Inferior parietal cortex (tissue), 1 donor: ENCODE measurements around the gene RPTOR.
"Not testable (repeated sequence)": the region's sequence is repeated elsewhere in the genome, so short reads cannot be mapped to it uniquely, and the experiment has no call there.

Experiments used
- DNase-seq: peaks from one replicate; pipeline ENCODE4 v3.0.0-alpha.2; 2016; ENCODE audit errors: extremely low spot score

Gene RPTOR

DNA sequence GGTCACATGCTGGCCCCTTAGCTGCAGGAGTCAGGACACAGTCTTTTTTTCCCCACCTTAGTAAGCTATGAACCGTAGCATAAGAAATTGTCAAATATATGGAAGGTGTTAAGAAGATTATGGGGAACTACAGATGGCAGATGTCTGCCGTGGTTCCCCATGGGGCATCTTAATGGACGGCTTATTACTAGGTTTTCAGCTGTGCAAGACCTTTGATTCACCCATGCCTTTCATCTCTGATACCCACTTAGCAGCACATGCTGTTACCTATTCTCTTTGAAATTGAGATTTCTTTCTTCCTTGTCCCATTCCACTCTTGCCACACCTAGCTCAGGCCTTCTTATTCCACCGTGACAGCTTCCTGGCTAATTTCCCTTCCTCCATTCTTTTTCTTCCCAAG lies 70.7 kb downstream of the RPTOR start:
- DNase-seq = no peak

DNA sequence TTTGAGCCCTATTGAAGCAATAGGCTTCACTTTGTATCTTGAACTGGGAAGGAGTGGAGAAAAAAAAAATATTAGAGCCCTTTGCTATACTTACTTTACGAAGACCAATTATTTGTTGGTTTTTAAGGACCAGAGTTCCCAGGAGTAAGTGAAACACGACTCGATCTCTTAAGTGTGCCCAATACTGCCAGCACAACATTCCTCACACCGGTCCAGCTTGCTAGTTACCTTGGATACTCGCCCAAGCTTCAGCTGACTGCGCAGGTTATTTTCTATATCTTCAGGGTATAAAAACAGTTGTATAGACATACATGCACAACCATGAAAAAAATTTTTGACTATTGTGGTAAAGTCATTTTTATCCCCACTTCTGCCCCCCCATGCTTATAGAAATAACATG lies 72.1 kb downstream of the RPTOR start:
- no peak for DNase-seq

DNA sequence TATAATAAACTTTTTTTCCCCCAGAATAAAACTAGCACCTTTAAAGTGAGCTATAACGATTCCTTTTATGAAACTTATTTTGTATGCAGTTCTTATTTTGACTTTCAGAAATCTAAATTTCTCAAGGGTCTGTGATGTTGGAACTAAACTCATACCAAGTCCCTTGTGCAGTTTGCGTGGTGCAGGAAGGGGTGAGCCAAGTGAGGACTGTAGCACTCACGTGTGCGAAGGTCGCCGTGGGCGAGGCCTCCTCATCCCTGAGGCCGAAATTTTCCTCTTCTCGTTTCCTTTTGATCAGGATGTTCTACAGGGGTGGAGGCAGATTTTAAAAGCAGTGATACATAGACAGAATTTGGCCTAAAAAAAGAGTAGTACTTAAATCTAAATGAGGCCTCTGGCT lies 73.7 kb downstream of the RPTOR start:
- DNase-seq = no peak

DNA sequence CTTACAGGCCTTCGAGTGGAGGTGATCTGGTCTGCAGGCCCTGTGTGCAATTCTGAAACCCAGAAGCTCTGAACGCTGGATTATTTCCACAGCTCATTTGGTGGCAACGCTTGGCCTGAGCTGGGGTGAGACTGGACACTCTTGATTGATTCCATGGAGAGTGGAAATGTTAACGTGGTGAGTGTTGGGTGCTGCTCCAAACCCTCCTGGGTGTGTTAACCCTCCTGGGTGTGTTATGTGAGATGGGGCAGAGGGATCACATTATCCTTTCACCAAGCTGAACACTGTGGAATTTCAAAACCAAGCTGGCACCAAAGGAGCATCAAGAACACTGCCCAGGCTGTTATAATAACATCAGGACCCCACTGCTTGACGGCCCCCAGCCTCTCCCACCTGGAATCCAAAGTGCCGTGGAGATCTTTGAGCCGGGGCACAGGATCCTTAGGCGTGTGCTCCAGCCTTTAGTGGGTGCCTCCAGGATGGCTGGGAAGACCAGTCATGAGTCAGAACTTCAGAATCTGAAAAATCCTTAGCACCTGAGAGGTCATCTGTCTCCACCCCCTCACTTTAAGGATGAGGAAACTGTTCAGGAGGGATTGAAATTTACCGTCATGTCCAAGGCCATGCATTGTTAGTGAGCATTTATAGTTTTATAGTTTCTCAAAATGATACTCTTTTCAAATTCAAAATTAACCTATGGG lies 75.0 kb downstream of the RPTOR start:
- no peak for DNase-seq

DNA sequence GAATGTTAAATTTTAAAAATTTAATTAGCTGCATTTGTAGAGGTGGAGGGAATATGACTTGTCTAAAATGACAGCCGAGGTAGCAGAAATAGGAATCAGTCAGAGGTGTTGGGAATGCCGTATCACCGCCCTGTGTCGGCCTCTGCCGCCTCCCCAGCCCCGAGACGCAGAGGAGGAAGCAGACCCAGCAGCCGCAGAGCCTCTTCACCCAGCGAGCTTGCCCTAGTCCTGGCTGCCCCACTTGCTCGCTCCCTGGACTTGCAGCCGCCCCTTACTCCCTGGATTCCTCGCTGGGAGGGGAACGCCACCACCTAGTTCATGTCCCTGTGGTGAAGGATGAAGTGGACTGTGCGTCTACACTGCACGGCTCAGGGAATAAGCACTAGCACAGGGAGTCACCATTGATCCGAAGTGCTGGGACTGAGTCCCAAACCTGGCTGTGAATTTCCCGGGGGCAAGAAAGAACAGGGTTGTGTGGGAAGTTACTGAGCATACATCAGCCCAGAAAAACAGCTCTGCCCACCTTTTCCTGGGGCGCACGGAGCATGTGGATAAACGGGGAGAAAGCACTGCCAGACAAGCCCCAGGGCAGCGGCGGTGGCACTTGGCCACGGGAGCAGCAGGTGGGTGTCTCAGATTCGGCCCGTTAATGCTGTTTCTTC lies 76.8 kb downstream of the RPTOR start:
- DNase-seq = no peak

DNA sequence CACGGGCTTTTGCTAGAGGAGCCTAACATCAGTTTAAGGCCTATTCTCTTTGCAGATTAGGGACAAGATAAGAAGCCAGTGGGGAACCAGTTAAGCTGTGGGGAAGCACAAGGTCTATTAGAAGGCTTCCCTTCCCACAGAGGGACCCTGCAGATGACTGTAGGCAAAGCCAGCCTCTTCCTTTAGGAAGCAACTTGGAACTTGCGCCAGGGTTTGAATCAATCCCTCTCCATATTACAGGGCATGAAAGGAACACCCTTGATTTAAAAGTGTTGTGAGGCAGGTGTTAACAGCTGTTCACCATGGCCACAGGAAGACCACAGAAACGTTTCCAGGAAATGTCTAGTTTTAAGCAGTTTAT lies 77.3 kb downstream of the RPTOR start:
- DNase-seq = no peak

DNA sequence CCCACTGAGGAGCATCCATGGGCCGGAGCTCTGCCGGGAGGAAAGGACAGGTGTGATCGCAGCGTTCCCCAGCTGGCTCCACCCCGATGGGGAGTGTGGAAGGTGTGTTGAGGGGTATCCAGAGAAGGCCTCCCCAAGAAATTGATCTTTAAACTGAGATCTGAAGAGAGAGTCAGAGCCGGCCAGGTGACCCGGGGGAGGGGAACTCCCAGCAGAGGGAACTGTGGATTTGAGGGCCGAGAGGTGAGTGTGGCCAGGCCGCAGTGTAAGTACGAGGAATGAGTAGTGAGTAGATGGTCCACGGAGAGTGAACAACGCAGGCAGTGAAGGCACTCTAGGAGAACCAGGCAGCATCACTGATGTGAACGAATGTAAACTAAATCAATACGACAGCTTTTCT lies 80.2 kb downstream of the RPTOR start:
- DNase-seq = no peak

DNA sequence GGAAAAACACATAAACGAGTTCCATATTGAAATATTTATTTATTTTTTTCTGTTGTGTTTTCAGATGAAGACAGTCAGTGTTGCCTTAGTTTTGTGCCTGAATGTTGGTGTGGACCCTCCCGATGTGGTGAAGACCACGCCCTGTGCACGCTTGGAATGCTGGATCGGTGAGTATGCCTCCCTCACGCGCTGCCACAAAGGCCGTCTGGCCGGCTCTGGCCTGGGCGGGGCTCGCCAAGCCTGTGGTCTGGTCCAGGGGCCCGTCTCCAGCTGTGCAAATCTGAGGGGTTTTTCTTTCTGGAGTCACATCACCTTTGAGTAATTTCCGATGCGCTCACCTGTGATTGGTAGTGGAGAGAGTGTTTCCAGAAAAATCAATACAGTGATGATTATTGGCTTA lies 81.0 kb downstream of the RPTOR start:
- no peak for DNase-seq

DNA sequence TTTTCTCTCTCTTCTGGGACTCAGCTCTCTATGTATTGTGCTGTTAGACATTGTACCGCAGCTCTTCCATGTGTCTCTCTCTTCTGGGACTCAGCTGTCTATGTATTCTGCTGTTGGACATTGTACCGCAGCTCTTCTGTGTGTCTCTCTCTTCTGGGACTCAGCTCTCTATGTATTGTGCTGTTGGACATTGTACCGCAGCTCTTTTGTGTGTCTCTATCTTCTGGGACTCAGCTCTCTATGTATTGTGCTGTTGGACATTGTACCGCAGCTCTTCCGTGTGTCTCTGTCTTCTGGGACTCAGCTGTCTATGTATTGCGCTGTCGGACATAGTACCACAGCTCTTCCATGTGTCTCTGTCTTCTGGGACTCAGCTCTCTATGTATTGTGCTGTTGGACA lies 84.2 kb downstream of the RPTOR start:
- DNase-seq = not testable (repeated sequence)

DNA sequence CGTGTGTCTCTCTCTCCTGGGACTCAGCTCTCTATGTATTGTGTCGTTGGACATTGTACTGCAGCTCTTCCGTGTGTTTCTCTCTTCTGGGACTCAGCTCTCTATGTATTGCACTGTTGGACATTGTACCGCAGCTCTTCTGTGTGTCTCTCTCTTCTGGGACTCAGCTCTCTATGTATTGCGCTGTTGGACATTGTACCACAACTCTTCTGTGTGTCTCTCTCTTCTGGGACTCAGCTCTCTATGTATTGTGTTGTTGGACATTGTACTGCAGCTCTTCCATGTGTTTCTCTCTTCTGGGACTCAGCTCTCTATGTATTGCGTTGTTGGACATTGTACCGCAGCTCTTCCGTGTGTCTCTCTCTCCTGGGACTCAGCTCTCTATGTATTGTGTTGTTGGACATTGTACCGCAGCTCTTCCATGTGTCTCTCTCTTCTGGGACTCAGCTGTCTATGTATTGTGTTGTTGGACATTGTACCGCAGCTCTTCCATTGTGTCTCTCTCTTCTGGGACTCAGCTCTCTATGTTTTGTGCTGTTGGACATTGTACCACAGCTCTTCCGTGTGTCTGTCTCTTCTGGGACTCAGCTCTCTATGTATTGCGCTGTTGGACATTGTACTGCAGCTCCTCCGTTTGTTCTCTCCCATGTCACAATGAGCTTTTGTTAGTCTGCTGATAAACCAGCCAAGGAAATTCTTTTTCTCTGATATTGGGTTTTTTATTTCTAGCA lies 84.8 kb downstream of the RPTOR start:
- no peak for DNase-seq

DNA sequence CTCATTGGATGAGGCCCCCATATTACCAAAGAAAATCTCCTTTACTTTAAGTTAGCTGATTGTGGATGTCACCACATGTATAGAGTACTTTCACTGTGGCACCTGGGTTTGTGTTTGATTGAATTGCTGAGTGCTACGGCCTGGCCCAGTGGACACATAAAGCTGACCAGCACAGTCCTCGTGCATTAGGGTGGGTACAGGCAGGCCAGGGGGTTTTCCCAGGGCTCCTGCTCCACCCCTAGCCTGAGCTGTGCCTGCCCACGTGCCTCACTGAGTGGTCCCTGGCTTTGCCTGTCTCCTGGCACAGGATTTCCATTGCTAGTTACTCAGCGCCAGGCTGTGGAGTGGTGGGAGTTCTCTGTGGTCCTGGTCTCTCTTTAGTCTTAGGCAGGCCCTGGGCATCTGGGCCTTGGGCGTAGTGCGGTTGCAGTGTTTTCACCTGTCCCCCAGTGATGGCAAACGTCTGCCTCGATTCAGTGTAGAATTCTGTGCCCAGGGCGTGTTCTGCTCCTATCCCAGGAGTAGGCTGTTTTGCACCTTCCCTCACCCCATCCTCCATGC lies 86.0 kb downstream of the RPTOR start:
- DNase-seq = no peak

DNA sequence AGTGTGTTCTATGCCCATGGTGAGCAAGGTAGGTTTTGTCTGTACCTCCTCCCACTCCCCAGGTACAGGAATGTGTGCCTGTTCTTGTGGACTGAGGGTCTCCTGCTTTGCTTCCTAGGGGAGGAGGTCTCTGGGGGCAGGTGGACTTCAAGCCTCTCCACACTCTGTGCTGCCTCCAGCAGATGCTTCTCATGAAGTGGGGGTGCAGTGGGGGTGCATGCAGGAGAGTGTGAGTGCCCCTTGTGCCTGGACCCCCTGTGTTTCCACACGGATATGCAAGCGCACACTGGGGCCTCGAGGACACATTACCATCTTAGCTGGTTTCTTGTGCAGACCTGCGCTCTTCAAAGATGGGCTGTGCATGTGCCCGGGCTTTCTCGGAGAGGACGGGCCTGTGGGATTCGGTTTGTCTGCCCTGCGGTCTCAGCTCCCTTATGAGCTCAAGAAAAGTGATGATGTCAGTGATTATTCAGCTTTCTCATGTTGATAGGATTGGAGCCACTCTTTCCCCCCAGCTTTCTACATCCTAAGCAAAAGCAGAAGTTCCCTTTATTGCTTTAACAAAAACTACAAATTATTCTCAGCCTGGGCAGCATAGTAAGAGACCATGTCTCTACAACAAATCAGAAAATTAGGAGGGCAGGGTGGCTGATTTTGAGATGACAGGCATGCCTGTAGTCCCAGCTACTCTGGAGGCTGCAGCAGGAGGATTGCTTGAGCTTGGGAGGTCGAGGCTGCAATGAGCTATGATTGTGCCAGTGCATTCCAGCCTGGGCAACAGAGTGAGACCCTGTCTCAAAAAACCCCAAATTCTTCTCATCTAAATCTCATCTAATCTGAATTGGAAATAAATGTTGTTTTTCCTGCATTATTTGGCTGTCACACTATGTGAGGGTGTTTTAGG lies 86.8 kb downstream of the RPTOR start:
- no peak for DNase-seq

DNA sequence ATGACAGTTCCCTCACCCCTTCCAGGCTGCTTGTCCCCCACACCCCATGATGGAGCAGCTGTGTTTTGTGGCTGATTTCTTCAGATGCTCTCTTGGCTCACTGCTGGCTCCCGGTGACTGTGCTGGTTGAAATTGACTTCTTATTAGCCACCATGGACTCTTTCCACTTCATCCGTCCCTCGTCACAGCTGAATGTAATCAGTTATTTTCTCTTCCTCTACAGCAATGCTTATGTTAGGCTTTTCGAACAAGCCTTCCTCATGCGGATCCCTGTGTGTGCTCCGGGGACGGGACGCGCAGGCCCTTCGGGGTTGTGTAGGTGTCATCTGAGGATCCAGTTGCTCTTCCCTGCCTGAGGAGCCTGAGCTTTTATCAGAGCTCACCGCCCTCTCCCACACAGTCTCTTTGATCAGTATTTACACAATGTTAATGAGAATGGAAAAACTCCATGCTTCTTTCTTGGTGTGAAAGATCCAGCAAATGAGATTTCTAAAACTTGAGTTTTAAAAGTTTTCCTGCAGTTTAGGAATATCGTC lies 87.5 kb downstream of the RPTOR start:
- DNase-seq = no peak

DNA sequence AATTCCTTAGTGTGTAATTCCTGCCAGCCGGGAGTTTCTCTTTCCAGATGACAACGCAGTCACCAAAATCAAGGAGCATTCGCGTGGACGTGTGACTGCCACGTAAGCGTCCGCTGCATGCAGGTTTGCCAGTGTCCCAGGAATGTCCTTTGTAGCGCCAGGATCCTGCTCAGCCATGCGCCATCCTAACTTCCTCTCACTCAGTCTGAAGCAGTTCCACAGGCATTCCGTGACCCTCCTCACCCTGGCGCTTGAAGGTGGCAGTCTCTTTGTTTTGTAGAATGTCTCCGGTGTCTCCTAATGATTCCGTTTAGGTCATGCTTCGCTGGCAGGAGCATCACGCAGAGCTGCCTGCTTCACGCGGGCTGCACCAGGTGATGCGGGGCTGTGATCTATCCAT lies 88.6 kb downstream of the RPTOR start:
- no peak for DNase-seq

DNA sequence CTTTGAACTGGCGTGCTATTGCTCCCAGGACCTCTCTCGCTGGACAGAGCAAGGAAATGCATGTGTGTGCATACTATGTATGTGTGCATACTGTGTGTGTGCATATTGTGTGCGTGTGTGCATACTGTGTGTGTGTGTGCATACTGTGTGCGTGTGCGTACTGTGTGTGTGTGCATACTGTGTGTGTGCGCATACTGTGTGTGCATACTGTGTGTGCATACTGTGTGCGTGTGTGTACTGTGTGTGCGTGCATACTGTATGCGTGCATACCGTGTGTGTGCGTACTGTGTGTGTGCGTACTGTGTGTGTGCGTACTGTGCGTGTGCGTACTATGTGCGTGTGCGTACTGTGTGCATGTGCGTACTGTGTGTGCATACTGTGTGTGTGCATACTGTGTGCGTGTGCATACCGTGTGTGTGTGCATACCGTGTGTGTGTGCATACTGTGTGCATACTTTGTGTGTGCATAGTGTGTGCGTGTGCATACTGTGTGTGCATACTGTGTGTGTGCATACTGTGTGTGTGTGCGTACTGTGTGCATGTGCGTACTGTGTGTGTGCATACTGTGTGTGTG lies 89.4 kb downstream of the RPTOR start:
- no peak for DNase-seq

DNA sequence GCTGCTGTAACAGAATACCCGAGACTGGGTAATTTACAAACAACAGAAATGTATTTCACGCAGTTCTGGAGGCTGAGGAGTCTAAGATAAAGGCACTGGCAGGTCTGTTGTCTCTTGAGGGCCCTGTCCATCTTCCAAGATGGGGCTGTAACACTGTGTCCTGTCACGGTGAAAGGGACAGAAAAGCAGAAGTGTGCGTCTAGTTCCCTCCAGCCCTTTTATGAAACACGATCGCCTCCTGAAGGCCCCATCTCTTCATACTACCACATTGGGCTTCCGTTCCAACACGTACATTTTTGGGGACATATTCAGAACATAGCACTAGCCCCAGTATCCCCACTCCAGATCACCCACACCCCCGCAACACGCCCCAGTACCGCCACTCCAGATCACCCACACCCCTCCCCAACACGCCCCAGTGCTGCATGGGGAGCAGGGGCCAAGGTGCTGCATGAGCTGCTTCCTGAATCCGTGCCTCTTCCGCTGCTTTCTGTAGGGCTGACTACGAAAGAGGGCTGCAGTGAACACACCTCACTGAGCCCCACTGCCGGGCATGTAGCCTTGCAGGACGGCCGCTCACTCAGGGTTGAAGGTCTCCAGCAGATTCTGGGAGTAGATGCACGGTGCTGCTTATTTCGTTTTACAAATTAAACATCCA lies 91.9 kb downstream of the RPTOR start:
- no peak for DNase-seq

DNA sequence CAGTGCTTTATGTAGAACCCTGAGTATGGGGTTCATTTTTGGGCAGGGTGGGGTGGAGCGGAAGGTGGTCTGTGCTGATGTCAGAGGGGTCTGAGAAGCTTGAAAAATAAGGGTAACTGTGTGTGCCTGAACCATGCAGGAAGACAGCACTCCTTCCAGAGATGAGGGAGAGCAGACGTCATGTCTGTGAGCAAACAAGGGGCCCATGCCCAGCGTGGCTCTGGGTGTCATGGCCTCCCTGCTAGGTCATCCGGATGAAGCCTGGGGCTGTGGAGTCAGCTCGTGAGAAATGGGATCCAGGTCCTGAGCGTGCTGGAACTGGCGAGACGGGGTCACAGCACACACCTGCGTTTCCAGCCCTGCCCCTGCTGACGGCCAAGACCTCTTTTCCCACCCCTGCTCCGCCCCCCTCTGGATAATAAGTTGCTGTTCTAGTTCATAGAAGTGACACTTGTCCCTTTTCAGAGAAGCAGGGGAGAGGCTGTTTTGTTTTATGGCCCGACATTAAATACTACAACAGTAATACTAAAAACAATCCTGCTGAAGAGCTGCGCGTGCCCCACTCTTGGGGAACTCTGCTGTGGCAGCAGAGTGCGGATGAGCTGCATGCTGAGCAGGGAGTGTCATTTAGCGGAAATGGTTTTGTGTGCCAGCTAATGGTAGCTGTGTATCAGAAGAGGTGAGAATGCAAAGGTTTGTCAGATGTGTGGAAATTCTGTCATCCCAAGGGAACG lies 92.6 kb downstream of the RPTOR start:
- no peak for DNase-seq

DNA sequence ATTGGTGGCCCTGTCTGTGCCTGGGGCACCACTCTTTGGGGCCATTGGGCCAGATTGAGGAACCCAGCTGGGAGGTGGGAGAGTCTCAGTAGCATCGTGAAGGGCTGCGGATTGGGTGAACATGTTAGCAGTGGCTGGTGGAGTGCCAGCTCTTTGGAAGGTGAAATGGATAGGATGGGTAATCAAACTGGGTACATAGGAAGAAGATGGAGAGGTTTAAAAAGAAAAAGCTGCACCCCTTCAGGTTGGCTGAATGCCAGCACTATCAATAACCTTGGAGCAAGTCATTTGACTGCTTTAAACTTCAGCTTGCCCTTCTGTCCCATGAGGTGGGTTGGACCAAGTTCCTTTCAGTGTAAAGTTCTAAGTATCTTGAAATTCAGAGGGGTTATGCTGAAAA lies 95.0 kb downstream of the RPTOR start:
- no peak for DNase-seq

DNA sequence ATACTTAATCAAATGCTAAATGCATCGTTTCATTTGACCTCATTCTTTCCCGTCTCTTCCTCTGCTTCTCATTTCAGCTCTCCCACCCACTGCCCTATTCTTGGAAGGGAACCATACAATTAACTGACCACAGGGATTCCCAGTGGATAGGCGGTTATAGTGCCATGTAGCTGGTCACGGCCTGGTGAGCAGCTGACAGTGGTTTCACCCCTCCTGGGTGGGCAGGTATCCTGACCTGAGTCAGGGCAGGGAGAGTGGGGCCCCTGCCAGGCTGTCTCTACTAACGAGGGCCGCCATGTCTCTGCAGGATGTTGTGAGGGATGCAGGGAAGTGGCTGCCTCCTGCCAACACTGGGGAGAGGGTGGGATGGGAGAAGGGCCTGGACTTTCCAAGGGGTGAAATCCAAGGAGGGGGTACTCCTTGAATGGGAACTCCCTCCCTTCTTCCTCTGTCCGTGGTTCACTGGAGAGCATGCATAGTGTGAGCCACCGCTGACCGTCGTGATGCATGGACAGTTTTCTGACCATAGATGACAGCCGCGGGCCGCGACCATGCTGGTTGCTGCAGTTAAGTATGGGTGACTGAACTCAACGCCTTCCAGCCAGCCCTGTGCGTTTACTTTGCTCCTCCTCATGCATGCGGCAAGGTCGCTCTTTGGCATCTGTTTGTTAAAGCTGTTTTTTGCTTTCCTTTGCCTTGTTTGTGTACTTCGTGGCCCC lies 95.9 kb downstream of the RPTOR start:
- no peak for DNase-seq
